ENCODE measurements around the gene DERL2. TPM values are rescaled to one million over a fixed set of nuclear protein-coding genes. Genes with fewer than 3 reads are reported as not detected.
A peak's percentile ranks its signal among the peaks of the same experiment; 100 is the strongest.

Gene DERL2
- total RNA-seq, 4 donors from 2014 or later = 28.2 to 48.8 (median 38.1) TPM

DNA sequence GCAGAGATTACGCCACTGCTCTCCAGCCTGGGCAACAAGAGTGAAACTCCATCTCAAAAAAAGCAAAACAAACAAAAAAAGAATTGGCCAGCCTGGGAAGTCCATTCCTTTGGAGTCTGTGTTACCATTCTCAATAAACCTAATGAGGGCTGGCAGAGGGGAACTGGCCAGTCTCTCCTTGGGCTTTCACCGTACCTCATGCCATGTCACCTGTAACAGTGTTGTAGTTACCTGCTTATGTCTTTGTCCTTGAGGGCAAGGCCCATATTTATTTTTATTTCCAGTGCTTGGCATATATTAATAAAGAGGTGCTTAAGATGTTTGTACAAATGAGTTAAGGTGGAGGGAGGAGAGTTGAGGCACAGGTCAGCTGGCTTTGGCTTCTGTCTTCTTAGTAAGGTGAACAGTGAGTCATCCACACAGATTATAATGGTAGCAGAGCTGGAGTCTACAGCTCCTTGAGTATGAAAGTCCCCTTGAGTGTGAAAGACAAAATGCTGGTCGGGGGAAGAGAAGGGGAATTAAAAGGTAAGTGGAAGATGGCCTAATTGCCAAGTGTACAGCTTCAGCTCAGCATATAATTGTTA lies 55.5 kb downstream of the DERL2 start:
- intact Hi-C loops (cut with DNase I) = no loop called here
- Histone ChIP-seq H3K9me3 (no peaks in the 10 kb centered on the region), H3K4me1 (peaks cover 0 to 41% (median 3%) of the 10 kb centered on the region in 3 donors), H3K4me3 (no peak overlapping the region), H3K27ac (peak overlapping the region in 3 of 4 donors; percentile 63 to 77 (median 65)), H3K27me3 (no peaks in the 10 kb centered on the region), H3K36me3 (peaks cover 6 to 100% (median 38%) of the 10 kb centered on the region in 3 donors)
- WGBS, 2 donors = 74 to 88% methylated on average over 3 of the region's 3 CpGs
- no peak for DNase-seq
- no peak for TF ChIP-seq POLR2A (IDR thresholded peaks at IDR 0.05)
- TF ChIP-seq, protein P1, sequence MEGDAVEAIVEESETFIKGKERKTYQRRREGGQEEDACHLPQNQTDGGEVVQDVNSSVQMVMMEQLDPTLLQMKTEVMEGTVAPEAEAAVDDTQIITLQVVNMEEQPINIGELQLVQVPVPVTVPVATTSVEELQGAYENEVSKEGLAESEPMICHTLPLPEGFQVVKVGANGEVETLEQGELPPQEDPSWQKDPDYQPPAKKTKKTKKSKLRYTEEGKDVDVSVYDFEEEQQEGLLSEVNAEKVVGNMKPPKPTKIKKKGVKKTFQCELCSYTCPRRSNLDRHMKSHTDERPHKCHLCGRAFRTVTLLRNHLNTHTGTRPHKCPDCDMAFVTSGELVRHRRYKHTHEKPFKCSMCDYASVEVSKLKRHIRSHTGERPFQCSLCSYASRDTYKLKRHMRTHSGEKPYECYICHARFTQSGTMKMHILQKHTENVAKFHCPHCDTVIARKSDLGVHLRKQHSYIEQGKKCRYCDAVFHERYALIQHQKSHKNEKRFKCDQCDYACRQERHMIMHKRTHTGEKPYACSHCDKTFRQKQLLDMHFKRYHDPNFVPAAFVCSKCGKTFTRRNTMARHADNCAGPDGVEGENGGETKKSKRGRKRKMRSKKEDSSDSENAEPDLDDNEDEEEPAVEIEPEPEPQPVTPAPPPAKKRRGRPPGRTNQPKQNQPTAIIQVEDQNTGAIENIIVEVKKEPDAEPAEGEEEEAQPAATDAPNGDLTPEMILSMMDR (IDR thresholded peaks at IDR 0.05) = no peak

DNA sequence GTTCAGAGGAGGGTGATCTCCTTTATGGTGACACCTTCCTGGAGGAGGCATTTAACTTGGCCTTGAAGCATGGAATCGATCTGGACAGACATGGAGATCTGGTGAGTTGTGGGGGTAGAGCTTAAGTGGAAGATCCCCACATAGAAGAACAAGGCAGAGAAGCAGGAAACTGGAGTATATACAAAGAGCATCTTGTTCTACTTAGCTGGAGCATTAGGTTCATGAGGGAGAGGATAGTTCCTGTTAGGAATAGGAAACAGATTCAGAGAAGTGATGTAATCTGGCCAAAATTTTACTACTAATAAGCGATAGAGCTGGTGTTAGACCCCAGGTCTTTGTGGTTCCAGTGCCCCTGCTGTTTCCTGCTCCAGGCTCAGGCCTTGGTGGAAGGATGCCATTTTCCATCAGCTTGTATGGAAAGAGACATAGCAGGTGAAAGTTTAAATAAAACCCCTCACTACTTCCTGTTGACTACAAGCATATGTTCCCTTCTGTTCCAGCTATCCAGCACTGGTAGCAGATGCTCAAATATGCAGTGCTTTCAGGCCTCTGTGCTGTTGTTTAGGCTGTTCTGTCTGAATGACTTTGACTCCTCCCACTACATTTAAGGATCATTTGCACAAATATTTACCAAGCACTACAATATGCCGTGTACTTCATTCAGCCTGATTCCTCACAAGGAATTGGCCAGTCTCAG lies 56.6 kb downstream of the DERL2 start:
- Histone ChIP-seq H3K9me3 (no peaks in the 10 kb centered on the region), H3K27me3 (no peaks in the 10 kb centered on the region), H3K36me3 (peaks cover 0 to 100% (median 39%) of the 10 kb centered on the region in 3 donors), H3K4me1 (peaks cover 0 to 34% (median 3%) of the 10 kb centered on the region in 3 donors), H3K27ac (peak overlapping the region in 3 of 4 donors; percentile 63 to 77 (median 65)), H3K4me3 (no peak overlapping the region)
- no peak for DNase-seq
- WGBS, 2 donors = 63 to 73% methylated on average over 3 of the region's 3 CpGs
- intact Hi-C loops (cut with DNase I) = no loop called here
- no peak for TF ChIP-seq POLR2A (IDR thresholded peaks at IDR 0.05)
- TF ChIP-seq, protein P1 (IDR thresholded peaks at IDR 0.05) = no peak

DNA sequence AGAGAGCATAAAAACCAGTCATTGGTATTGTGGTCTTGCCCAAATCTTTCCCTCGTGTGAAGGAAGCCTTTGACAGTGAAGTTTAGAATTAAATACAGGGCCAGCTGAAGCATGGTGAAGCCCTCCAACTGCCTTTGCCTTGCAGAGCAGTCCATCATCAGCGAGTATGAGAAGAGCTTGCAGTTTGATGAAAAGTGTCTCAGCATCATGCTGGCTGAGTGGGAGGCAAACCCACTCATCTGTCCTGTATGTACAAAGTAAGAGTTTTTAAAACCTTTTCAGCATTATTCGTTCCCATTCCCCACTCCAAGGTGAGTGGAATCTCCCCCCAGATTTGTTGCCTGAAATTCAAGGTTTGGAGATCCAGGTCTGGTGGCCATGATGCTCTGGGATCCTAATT lies 60.2 kb downstream of the DERL2 start:
- no peak for TF ChIP-seq POLR2A (IDR thresholded peaks at IDR 0.05)
- TF ChIP-seq, protein P1 (IDR thresholded peaks at IDR 0.05) = no peak
- Histone ChIP-seq H3K27me3 (no peaks in the 10 kb centered on the region), H3K4me3 (no peak overlapping the region), H3K9me3 (no peaks in the 10 kb centered on the region), H3K4me1 (peaks cover 8 to 47% (median 11%) of the 10 kb centered on the region in 3 donors), H3K27ac (no peak overlapping the region), H3K36me3 (peaks cover 0 to 97% (median 26%) of the 10 kb centered on the region in 3 donors)
- no peak for DNase-seq
- intact Hi-C loops (cut with DNase I) = no loop called here
- 76 to 80% methylated on average over 3 of the region's 3 CpGs for WGBS, 2 donors

DNA sequence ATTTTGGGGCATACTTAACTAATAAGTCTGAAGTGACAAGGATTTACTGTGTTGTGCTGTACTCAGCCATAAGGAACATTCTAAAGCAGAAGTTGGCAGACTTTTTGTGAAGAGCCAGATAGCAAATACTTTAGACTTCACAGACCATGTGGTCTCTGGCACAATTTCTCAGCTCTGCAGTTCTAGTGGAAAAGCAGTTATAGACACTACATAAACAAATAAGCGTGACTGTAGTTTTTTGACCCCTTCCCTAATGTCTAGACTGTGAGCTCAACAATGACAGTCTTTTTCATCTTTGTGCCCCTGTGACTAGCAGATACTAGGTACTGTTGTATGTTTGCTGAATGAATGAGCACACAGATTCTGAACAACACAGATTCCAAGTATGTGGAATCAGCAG lies 61.1 kb downstream of the DERL2 start:
- intact Hi-C loops (cut with DNase I) = no loop called here
- H3K27me3 ChIP-seq = no peaks in the 10 kb centered on the region
- no peak overlapping the region for H3K27ac ChIP-seq
- H3K4me3 ChIP-seq = no peak overlapping the region
- WGBS, 2 donors = 92 to 100% methylated on average over 1 of the region's 1 CpG
- peaks cover 0 to 88% (median 26%) of the 10 kb centered on the region in 3 donors for H3K36me3 ChIP-seq
- no peak for DNase-seq
- H3K9me3 ChIP-seq = no peaks in the 10 kb centered on the region
- peaks cover 12 to 44% (median 13%) of the 10 kb centered on the region in 3 donors for H3K4me1 ChIP-seq
- TF ChIP-seq, protein P1 (IDR thresholded peaks at IDR 0.05) = no peak
- no peak for TF ChIP-seq POLR2A (IDR thresholded peaks at IDR 0.05)

DNA sequence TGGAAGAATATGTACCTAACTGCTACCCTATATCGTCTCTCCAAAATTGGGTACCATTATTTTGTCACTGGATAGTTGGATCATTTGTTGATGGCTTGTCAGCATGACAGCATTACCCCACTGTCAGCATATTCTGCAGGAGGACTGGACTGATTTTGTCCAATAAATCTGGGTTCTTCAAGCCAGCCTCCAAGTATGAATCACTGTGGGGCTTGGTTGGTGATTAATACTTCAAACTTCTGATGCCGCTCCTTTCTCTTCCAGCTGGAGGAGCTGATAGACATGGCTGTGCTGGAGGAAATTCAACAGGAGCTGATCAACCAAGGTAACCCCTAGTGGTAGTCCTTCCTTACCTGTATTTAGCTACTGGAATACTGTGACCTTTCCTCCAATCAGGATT lies 63.5 kb downstream of the DERL2 start:
- Histone ChIP-seq H3K4me3 (no peak overlapping the region), H3K4me1 (peaks cover 19 to 46% (median 23%) of the 10 kb centered on the region in 3 donors), H3K27me3 (no peaks in the 10 kb centered on the region), H3K9me3 (no peaks in the 10 kb centered on the region), H3K36me3 (peaks cover 0 to 66% (median 26%) of the 10 kb centered on the region in 3 donors), H3K27ac (peak overlapping the region in 3 of 4 donors; percentile 57 to 68 (median 62))
- intact Hi-C loops (cut with DNase I) = no loop called here
- DNase-seq = no peak
- TF ChIP-seq POLR2A (IDR thresholded peaks at IDR 0.05) = no peak
- TF ChIP-seq, protein P1 (IDR thresholded peaks at IDR 0.05) = peak in 1 of 6 experiments; percentile 24
- WGBS, 2 donors = 55 to 85% methylated on average over 2 of the region's 2 CpGs
